GM12864 (cell line): Measurements from ENCODE around the gene GALR1.
A peak's percentile ranks its signal among the peaks of the same experiment; 100 is the strongest.

Experiments
- DNase-seq: peaks from one replicate; pipeline ENCODE4 v3.0.0-alpha.2; 2011; ENCODE audit warnings: low read depth
- H3K4me3 ChIP-seq: 2 replicates; pipeline ENCODE4 v1.5.1; 2011; ENCODE audit warnings: mild to moderate bottlenecking, low read depth, low read length, control low read depth
- CTCF ChIP-seq: IDR thresholded peaks from 2 replicates; pipeline ENCODE4 v1.5.1; 2011; ENCODE audit warnings: low read depth, mild to moderate bottlenecking, moderate library complexity, low read length, control low read depth, inconsistent platforms; ENCODE audit errors: missing control alignments

The GALR1 gene

GRCh38 chr18:77207540-77207939, 42.1 kb upstream of the GALR1 start:
- H3K4me3 ChIP-seq, result no peak overlapping the region
- DNase-seq, result peak; percentile 26
- TF ChIP-seq CTCF, result peak; percentile 58

DNA sequence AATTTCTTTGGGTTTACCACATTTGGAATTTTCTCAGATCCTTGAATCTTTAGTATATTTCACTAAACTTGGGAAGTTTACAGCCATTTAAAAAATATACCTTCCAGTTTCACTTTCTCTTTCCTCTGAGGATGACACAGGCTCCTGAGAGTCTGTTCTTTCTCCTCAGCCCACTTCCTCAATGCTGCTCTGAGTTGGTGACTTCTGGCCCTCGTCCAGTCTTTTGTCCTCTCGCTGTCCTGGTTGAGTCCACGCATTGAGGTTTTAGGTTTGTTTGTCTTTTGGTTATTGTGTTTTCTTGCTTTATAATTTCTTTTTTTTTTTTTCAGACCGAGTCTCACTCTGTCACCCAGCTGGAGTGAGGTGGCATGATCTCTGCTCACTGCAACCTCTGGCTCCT, 40.7 kb upstream of the GALR1 start:
- no peak for TF ChIP-seq CTCF
- DNase-seq, result peak; percentile 47
- peak overlapping the region; percentile 43; the same call in 1 of the 2 replicates for H3K4me3 ChIP-seq

DNA sequence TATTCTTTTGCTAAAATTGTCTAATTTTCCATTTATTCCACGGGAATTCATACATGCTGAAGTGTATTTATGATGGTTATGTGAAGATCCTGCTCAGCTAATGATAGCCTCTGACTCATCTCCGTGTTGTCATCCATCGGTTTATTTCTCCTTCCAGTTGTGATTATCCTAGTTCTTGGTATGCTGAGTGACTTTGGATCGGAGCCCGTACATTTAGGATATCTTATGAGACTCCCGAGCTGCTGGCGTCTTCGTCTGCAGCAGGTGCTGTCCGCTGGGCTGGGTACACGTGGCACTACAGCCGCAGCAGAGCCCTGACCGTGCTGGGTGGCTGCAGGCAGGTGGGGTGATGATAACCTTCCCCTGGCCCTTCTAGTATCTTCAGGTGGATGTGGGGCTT, 40.1 kb upstream of the GALR1 start:
- H3K4me3 ChIP-seq, result no peak overlapping the region
- DNase-seq, result no peak
- TF ChIP-seq CTCF, result no peak

GRCh38 chr18:77210249-77210648, 39.4 kb upstream of the GALR1 start:
- no peak overlapping the region for H3K4me3 ChIP-seq
- DNase-seq, result no peak
- TF ChIP-seq CTCF, result no peak

GRCh38 chr18:77218642-77219041, 31.0 kb upstream of the GALR1 start:
- DNase-seq, result no peak

DNA sequence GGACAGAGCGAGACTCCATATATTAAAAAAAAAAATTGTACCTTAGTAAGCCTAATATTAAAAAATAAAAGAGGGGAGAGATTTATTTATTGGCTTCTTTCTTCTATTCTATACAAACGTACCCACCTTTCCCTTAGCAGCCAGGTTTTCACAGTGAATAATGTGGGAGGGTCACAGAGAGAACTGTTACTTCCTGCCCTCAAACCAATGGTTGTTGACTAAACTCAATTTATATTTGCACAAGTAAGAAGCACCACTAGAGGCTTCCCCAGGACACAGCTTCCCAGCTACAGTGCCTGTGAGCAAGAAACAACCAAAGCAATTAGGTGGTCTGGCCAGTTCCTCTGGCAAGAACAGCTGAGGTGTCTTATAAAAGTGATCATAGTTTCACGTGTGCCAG, 28.9 kb upstream of the GALR1 start:
- no peak overlapping the region for H3K4me3 ChIP-seq
- DNase-seq, result no peak
- TF ChIP-seq CTCF, result no peak

More at GRCh38 chr18:77218642-77219041, 31.0 kb upstream of the GALR1 start:
- no peak overlapping the region for H3K4me3 ChIP-seq
- TF ChIP-seq CTCF, result no peak

- no peak for TF ChIP-seq CTCF
- no peak for DNase-seq
- H3K4me3 ChIP-seq, result no peak overlapping the region
These were observed 27.2 kb upstream of the GALR1 start for GRCh38 chr18:77222464-77222863.
